Thyroid gland (tissue), 4 donors: ENCODE results near the gene ELMO1.

Source experiments
- CTCF ChIP-seq, 6 experiments: fragments of 200-600 bp in 3 of 6; fragments of 450-650 bp in 3 of 6; sonication (generic) in 3 of 6; IDR thresholded peaks; one replicate each; pipeline ENCODE4 v1.5.1; 2016 to 2019; ENCODE audit warnings: antibody characterized with exemption in 6 of 6, mild to moderate bottlenecking in 2 of 6, inconsistent platforms in 1 of 6, moderate library complexity in 1 of 6
- POLR2A ChIP-seq, 2 donors: fragments of 450-650 bp; IDR thresholded peaks; one replicate each; pipeline ENCODE4 v1.6.1; 2017; ENCODE audit warnings: antibody characterized with exemption in 2 of 2, mild to moderate bottlenecking in 2 of 2, moderate library complexity in 1 of 2

- TF ChIP-seq CTCF (IDR thresholded peaks at IDR 0.05) = no peak
- TF ChIP-seq POLR2A (IDR thresholded peaks at IDR 0.05) = no peak
These were observed 491.0 kb downstream of the ELMO1 start for GRCh38 chr7:36957620-36958019.
